IMR-90 (cell line): Measurements from ENCODE around the gene MYBPH. TPM values are rescaled to one million over a fixed set of nuclear protein-coding genes. Genes with fewer than 3 reads are reported as not detected.

Experiments used
- ATAC-seq: fragments of 200-7000 bp; cut with Tn5 transposase; 2 replicates; pipeline ENCODE4 v1.9.1; 2020; ENCODE audit warnings: low read depth, mild to moderate bottlenecking, moderate library complexity
- BruUV-seq: library from RNA; stranded (reverse); fragments of 400-500 nt; replicated peaks from 2 replicates; lab custom pipeline; 2021; lab: Mats Ljungman, UMichigan
- CTCF ChIA-PET: fragments of 300-600 bp; formaldehyde crosslinking; extraction: SDS; loops from one replicate; lab custom pipeline; 2021; ENCODE audit warnings: antibody characterized with exemption; lab: Yijun Ruan, JAX
- POLR2A ChIA-PET: fragments of 300-600 bp; sonication (Branson Sonifier 250); formaldehyde crosslinking; loops from one replicate; lab custom pipeline; 2022; ENCODE audit warnings: antibody characterized with exemption; ENCODE audit not compliant: unreplicated experiment; lab: Charles Lee
- DNase-seq: peaks from one replicate; pipeline ENCODE4 v3.0.0; 2013
- H2AFZ ChIP-seq: replicated peaks from 2 replicates; pipeline ENCODE3; 2013; ENCODE audit warnings: low read length, mild to moderate bottlenecking; ENCODE audit not compliant: poor library complexity
- H2AK5ac ChIP-seq: 2 replicates; pipeline ENCODE4 v1.6.1; 2013; ENCODE audit warnings: low read depth, low read length, inconsistent platforms
- H2AK9ac ChIP-seq: replicated peaks from 2 replicates; pipeline ENCODE3; 2013; ENCODE audit warnings: mild to moderate bottlenecking, low read depth, low read length, moderate library complexity; ENCODE audit not compliant: poor library complexity
- H2BK120ac ChIP-seq: 2 replicates; pipeline ENCODE4 v1.6.1; 2013; ENCODE audit warnings: low read depth, low read length, inconsistent platforms
- H2BK15ac ChIP-seq: 3 replicates; pipeline ENCODE4 v1.6.1; 2013; ENCODE audit warnings: low read depth, low read length, inconsistent platforms
- H2BK20ac ChIP-seq: 2 replicates; pipeline ENCODE4 v1.6.1; 2013; ENCODE audit warnings: low read depth, mild to moderate bottlenecking, inconsistent platforms, low read length, moderate library complexity
- H2BK5ac ChIP-seq: 2 replicates; pipeline ENCODE4 v1.6.1; 2013; ENCODE audit warnings: mild to moderate bottlenecking, low read depth, low read length, inconsistent platforms; ENCODE audit not compliant: poor library complexity, severe bottlenecking
- H3K14ac ChIP-seq: replicated peaks from 2 replicates; pipeline ENCODE4 v1.6.1; 2013; ENCODE audit warnings: low read depth, low read length, inconsistent platforms
- H3K18ac ChIP-seq: 2 replicates; pipeline ENCODE4 v1.6.1; 2013; ENCODE audit warnings: low read depth, low read length, control low read depth
- H3K23ac ChIP-seq: 2 replicates; pipeline ENCODE4 v1.6.1; 2013; ENCODE audit warnings: low read depth, low read length, inconsistent platforms
- H3K27ac ChIP-seq: 2 replicates; pipeline ENCODE4 v1.5.1; 2013; ENCODE audit warnings: mild to moderate bottlenecking, control low read depth, low read length; ENCODE audit not compliant: insufficient read depth
- H3K27me3 ChIP-seq: 2 replicates; pipeline ENCODE4 v1.6.1; 2013; ENCODE audit warnings: low read length; ENCODE audit not compliant: control insufficient read depth, insufficient read depth
- H3K36me3 ChIP-seq: 2 replicates; pipeline ENCODE4 v1.6.1; 2013; ENCODE audit warnings: low read length, mixed read lengths; ENCODE audit not compliant: control insufficient read depth, insufficient read depth
- H3K4ac ChIP-seq: 2 replicates; pipeline ENCODE4 v1.6.1; 2013; ENCODE audit warnings: low read depth, low read length, inconsistent platforms
- H3K4me1 ChIP-seq: 2 replicates; pipeline ENCODE4 v1.6.1; 2013; ENCODE audit warnings: low read length, mixed read lengths; ENCODE audit not compliant: control insufficient read depth, insufficient read depth
- H3K4me2 ChIP-seq: 2 replicates; pipeline ENCODE4 v1.6.1; 2013; ENCODE audit warnings: low read depth, mild to moderate bottlenecking, control low read depth, low read length, moderate library complexity
- H3K4me3 ChIP-seq: 2 replicates; pipeline ENCODE4 v1.5.1; 2013; ENCODE audit warnings: low read depth, mild to moderate bottlenecking, control low read depth, low read length, moderate library complexity; ENCODE audit not compliant: insufficient read depth
- H3K56ac ChIP-seq: 2 replicates; pipeline ENCODE4 v1.6.1; 2013; ENCODE audit warnings: low read length, inconsistent platforms; ENCODE audit not compliant: insufficient read depth; ENCODE audit errors: extremely low read depth
- H3K79me1 ChIP-seq, 2 experiments: 2 replicates each; pipeline ENCODE4 v1.6.1; 2013; ENCODE audit warnings: low read length in 2 of 2, inconsistent platforms in 1 of 2, low read depth in 1 of 2
- H3K9ac ChIP-seq: 2 replicates; pipeline ENCODE4 v1.6.1; 2013; ENCODE audit warnings: low read depth, low read length, control low read depth
- H3K9me1 ChIP-seq: 2 replicates; pipeline ENCODE4 v1.6.1; 2013; ENCODE audit warnings: low read length, inconsistent platforms; ENCODE audit not compliant: insufficient read depth
- H3K9me3 ChIP-seq: 2 replicates; pipeline ENCODE4 v1.6.1; 2013; ENCODE audit warnings: low read length; ENCODE audit not compliant: control insufficient read depth, insufficient read depth
- H4K20me1 ChIP-seq: 2 replicates; pipeline ENCODE4 v1.6.1; 2013; ENCODE audit warnings: low read length, inconsistent platforms; ENCODE audit not compliant: insufficient read depth
- H4K5ac ChIP-seq: 2 replicates; pipeline ENCODE4 v1.6.1; 2013; ENCODE audit warnings: mild to moderate bottlenecking, low read depth, low read length, control low read depth
- H4K8ac ChIP-seq, 2 experiments: 2 replicates each; pipeline ENCODE4 v1.6.1; 2013; ENCODE audit warnings: low read depth in 2 of 2, low read length in 2 of 2, control low read depth in 1 of 2, inconsistent platforms in 1 of 2
- H4K91ac ChIP-seq: 2 replicates; pipeline ENCODE4 v1.6.1; 2013; ENCODE audit warnings: low read depth, low read length, inconsistent platforms; ENCODE audit not compliant: insufficient read depth
- CTCF ChIP-seq: conservative IDR thresholded peaks from 2 replicates; pipeline ENCODE4 v1.5.1; 2012; ENCODE audit warnings: mild to moderate bottlenecking, low read depth, low read length, improper control_type of control experiment
- ELK1 ChIP-seq: fragments of 150-350 bp; IDR thresholded peaks from 2 replicates; pipeline ENCODE4 v1.6.1; 2016; ENCODE audit warnings: low read depth, mild to moderate bottlenecking, low read length, moderate library complexity, borderline replicate concordance
- RCOR1 ChIP-seq: IDR thresholded peaks from 2 replicates; pipeline ENCODE4 v1.6.1; 2012; ENCODE audit warnings: mild to moderate bottlenecking, low read length, improper control_type of control experiment; ENCODE audit not compliant: insufficient replicate concordance
- USF2 ChIP-seq: fragments of 150-350 bp; IDR thresholded peaks from 2 replicates; pipeline ENCODE4 v1.6.1; 2017; ENCODE audit warnings: mild to moderate bottlenecking, antibody characterized with exemption, low read length, low read depth
- WGBS, 2 experiments: methylation state at CpG; one replicate each; pipeline versions ENCODE4 v1.1.5 to v1.1.7; 2013; ENCODE audit warnings: missing lambda C conversion rate in 2 of 2; ENCODE audit not compliant: insufficient read length in 1 of 2; ENCODE audit errors: extremely low coverage in 2 of 2; 5-methylcytosine and 5-hydroxymethylcytosine counted together
- dilution Hi-C: fragments of 300-500 bp; cut with HindIII; formaldehyde crosslinking; loops from one replicate; pipeline ENCODE4 v1.14.3; 2018; ENCODE audit warnings: low sequenced_read_pairs; ENCODE audit not compliant: unreplicated experiment
- in situ Hi-C: fragments of 300-500 bp; cut with MboI; formaldehyde crosslinking; loops from 3 replicates; pipeline ENCODE4 v1.14.3; 2019; ENCODE audit warnings: low sequenced_read_pairs, inconsistent platforms, mixed read lengths
- intact Hi-C: fragments of 100-400 bp; cut with micrococcal nuclease; formaldehyde crosslinking; loops from 2 replicates; pipeline ENCODE4 v1.10.0; 2022
- polyA plus RNA-seq, 3 experiments: library from polyadenylated mRNA; depleted of rRNA; stranded (reverse); fragments of >200 nt; gene quantifications; 2 replicates each; pipeline ENCODE4 v1.2.3, GENCODE V29; 2012; ENCODE audit warnings: low replicate concordance in 1 of 3
- total RNA-seq: library from RNA; depleted of rRNA; stranded (reverse); fragments of >200 nt; gene quantifications from 2 replicates; pipeline ENCODE4 v1.2.3, GENCODE V29; 2012

The MYBPH gene
- total and polyA plus RNA-seq, 2 of the 4 experiments (the other 2 are of a cell fraction): not detected

- Histone ChIP-seq H2BK20ac (no peak overlapping the region), H4K5ac (no peak overlapping the region; the same call in 1 of the 2 replicates), H3K56ac (no peak overlapping the region), H2BK5ac (no peak overlapping the region), H3K27ac (no peak overlapping the region), H3K4me3 (no peak overlapping the region), H2BK120ac (no peak overlapping the region), H3K9me1 (no peaks in the 10 kb centered on the region), H3K27me3 (peaks cover 20% of the 10 kb centered on the region), H3K79me1 (no peaks in the 10 kb centered on the region), H2BK15ac (no peak overlapping the region), H2AK9ac (no peak overlapping the region), H3K14ac (no peak overlapping the region), H3K23ac (no peak overlapping the region), H2AFZ (no peak overlapping the region), H3K18ac (no peak overlapping the region; the same call in 1 of the 2 replicates), H4K20me1 (no peaks in the 10 kb centered on the region), H3K9me3 (no peaks in the 10 kb centered on the region), H3K9ac (no peak overlapping the region), H3K36me3 (no peaks in the 10 kb centered on the region), H2AK5ac (no peak overlapping the region), H3K4me1 (peaks cover 3% of the 10 kb centered on the region; the same call in 1 of the 2 replicates), H3K4me2 (no peak overlapping the region), H4K91ac (no peak overlapping the region), H4K8ac (no peak overlapping the region), H3K4ac (no peak overlapping the region)
- intact Hi-C loops: no loop called here
- TF ChIP-seq RCOR1: no peak
- no peak for TF ChIP-seq USF2
- TF ChIP-seq CTCF: no peak
- TF ChIP-seq ELK1: no peak
- WGBS, 2 experiments: no CpG with 5 or more reads among the region's 3 CpGs
- in situ Hi-C loops: no loop called here
- ATAC-seq: no peak
- POLR2A ChIA-PET: no interaction called here
- DNase-seq: no peak
- BruUV-seq: no TSS peak
- CTCF ChIA-PET: interaction anchor here (1.0 kb wide), 1 partner anchor 10 kb away, joined by 4 read pairs; no protein-coding TSS in a partner anchor
- dilution Hi-C loops: no loop called here
Measured at GRCh38 chr1:203187689-203188264, 12.2 kb upstream of the MYBPH start.
